WI38 (cell line): ENCODE results near the gene NAB2.

Experiments used
- H3K4me3 ChIP-seq: 2 replicates; pipeline ENCODE4 v1.5.1; 2011; ENCODE audit warnings: low read depth, mild to moderate bottlenecking, control low read depth, low read length
- CTCF ChIP-seq: IDR thresholded peaks from 2 replicates; pipeline ENCODE4 v1.5.1; 2012; ENCODE audit warnings: low read depth, mild to moderate bottlenecking, control low read depth, low read length

The NAB2 gene

DNA sequence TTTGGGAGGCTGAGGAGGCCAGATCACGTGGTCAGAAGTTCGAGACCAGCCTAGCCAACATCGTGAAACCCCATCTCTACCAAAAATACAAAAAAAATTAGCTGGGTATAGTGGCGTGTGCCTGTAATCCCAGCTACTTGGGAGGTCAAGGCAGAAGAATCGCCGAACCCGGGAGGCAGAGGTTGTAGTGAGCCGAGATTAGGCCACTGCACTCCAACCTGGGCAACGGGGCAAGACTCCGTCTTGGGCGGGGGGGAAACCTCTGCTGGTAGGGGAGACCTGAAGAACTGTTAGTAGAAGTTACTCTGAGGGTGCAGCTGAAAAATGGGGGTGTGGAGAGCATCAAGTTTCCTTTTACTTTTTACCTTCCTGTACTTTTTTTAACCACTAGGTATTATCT, 37.1 kb downstream of the NAB2 start:
- no peak for TF ChIP-seq CTCF
- H3K4me3 ChIP-seq: no peak overlapping the region

DNA sequence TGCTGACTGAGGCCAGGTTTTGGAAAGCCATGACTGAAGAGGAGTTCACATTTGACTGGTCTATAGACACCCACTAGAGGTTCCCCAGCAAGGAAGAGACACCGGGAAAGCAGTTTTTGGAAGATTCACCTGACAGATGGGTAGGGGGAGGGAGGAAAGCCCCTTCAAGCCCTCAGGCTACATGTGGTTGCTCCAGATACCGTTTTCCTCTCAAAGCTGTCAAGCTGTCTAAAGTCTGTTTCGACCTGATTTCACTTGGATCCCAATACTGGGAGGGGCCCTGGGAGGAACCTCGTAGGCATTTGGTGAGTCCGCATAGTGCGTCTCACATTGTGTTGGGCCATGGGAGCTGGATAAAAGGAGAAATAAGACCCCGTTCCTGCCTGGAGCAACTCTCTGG, 37.6 kb downstream of the NAB2 start:
- H3K4me3 ChIP-seq: no peak overlapping the region
- no peak for TF ChIP-seq CTCF

DNA sequence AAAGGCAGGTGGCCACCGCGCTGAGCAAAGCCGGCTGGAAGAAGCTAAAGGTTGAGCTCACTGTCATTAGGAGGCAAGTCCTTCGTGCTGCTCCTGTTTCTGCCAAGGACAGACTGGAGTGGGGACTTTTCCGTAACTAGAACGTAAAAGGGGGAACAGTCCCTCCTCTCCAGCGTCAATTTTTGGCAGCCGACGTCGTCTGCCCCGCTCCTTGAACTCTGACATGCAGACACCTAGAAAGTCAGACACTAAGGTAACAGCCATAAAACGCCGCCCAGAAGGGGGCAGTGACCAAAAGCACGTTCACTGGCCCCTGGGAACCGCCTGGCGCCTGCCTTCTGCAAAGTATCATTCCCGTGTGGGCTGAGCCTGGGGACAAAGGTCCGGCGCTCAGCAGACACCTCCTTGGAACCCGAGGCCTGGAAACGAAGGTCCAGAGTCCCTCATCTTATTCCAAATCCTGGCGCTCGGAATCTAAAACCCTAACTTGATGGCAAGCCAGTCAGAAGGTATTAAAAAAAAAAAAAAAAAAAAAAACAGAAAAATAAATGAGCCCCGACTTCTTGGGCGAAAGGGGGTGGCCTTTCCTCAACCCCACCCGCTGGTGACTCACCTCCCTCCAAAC, 38.3 kb downstream of the NAB2 start:
- peak overlapping the region; percentile 92 for H3K4me3 ChIP-seq
- 0 out of 2 replicates have a peak, but pooled peaks have one; percentile 13 for TF ChIP-seq CTCF

- no peak for TF ChIP-seq CTCF
- peak within 1 kb of the TSS; percentile 92 for H3K4me3 ChIP-seq
These were observed 39.0 kb downstream of the NAB2 start, which contains the start of gene LRP1 for GRCh38 chr12:57127726-57128518. TSS of gene LRP1 (plus strand) at chr12:57128483. CDS start at chr12:57128965, 482 bp downstream.

GRCh38 chr12:57128519-57129247, 39.8 kb downstream of the NAB2 start:
- no peak for TF ChIP-seq CTCF
- peak overlapping the region; percentile 92 for H3K4me3 ChIP-seq

- TF ChIP-seq CTCF: no peak
- H3K4me3 ChIP-seq: peak overlapping the region; percentile 92
These were observed 40.5 kb downstream of the NAB2 start for GRCh38 chr12:57129321-57129842.
